ENCODE data around the gene NXN.
"Not testable (repeated sequence)": the region's sequence is repeated elsewhere in the genome, so short reads cannot be mapped to it uniquely, and the experiment has no call there.

NXN gene

GRCh38 chr17:880443-881269 is 98.9 kb downstream of the NXN start:
- peaks cover 0 to 15% of the 10 kb centered on the region in 2 donors for H3K4me1 ChIP-seq (ENCODE audit: control insufficient read depth in 2 of 2, insufficient read depth in 2 of 2, low read length in 2 of 2)
- no peak overlapping the region for H3K9ac ChIP-seq (ENCODE audit: low read depth in 1 of 2, low read length in 2 of 2)
- no peaks in the 10 kb centered on the region for H3K9me3 ChIP-seq (ENCODE audit: control insufficient read depth in 2 of 2, low read length in 2 of 2)
- H3K27ac ChIP-seq (ENCODE audit: low read depth in 2 of 2, low read length in 2 of 2): peak overlapping the region; percentile 19 to 27
- H3K4me3 ChIP-seq (ENCODE audit: low read length in 2 of 2): no peak overlapping the region
- H3K36me3 ChIP-seq (ENCODE audit: control insufficient read depth in 2 of 2, insufficient read depth in 2 of 2, low read length in 2 of 2): no peaks in the 10 kb centered on the region
- no peaks in the 10 kb centered on the region for H3K27me3 ChIP-seq (ENCODE audit: control insufficient read depth in 2 of 2, insufficient read depth in 2 of 2, low read length in 2 of 2)

- H3K4me1 ChIP-seq (ENCODE audit: control insufficient read depth in 2 of 2, insufficient read depth in 2 of 2, low read length in 2 of 2): peaks cover 0 to 15% of the 10 kb centered on the region in 2 donors
- H3K36me3 ChIP-seq (ENCODE audit: control insufficient read depth in 2 of 2, insufficient read depth in 2 of 2, low read length in 2 of 2): no peaks in the 10 kb centered on the region
- no peak overlapping the region for H3K9ac ChIP-seq (ENCODE audit: low read depth in 1 of 2, low read length in 2 of 2)
- peak overlapping the region; percentile 19 to 27 for H3K27ac ChIP-seq (ENCODE audit: low read depth in 2 of 2, low read length in 2 of 2)
- H3K4me3 ChIP-seq (ENCODE audit: low read length in 2 of 2): no peak overlapping the region
- no peaks in the 10 kb centered on the region for H3K9me3 ChIP-seq (ENCODE audit: control insufficient read depth in 2 of 2, low read length in 2 of 2)
- H3K27me3 ChIP-seq (ENCODE audit: control insufficient read depth in 2 of 2, insufficient read depth in 2 of 2, low read length in 2 of 2): no peaks in the 10 kb centered on the region
Observed at GRCh38 chr17:879546-880442, 99.8 kb downstream of the NXN start.

- Histone ChIP-seq H3K27me3 (ENCODE audit: control insufficient read depth in 2 of 2, insufficient read depth in 2 of 2, low read length in 2 of 2) (no peaks in the 10 kb centered on the region), H3K27ac (ENCODE audit: low read depth in 2 of 2, low read length in 2 of 2) (no peak overlapping the region), H3K36me3 (ENCODE audit: control insufficient read depth in 2 of 2, insufficient read depth in 2 of 2, low read length in 2 of 2) (no peaks in the 10 kb centered on the region), H3K4me1 (ENCODE audit: control insufficient read depth in 2 of 2, insufficient read depth in 2 of 2, low read length in 2 of 2) (peaks cover 0 to 15% of the 10 kb centered on the region in 2 donors), H3K4me3 (ENCODE audit: low read length in 2 of 2) (no peak overlapping the region), H3K9ac (ENCODE audit: low read depth in 1 of 2, low read length in 2 of 2) (no peak overlapping the region), H3K9me3 (ENCODE audit: control insufficient read depth in 2 of 2, low read length in 2 of 2) (no peaks in the 10 kb centered on the region)
Observed at GRCh38 chr17:877630-878029, 101.9 kb downstream of the NXN start.

- Histone ChIP-seq H3K4me3 (ENCODE audit: low read length in 2 of 2) (no peak overlapping the region), H3K27me3 (ENCODE audit: control insufficient read depth in 2 of 2, insufficient read depth in 2 of 2, low read length in 2 of 2) (no peaks in the 10 kb centered on the region), H3K9ac (ENCODE audit: low read depth in 1 of 2, low read length in 2 of 2) (no peak overlapping the region), H3K36me3 (ENCODE audit: control insufficient read depth in 2 of 2, insufficient read depth in 2 of 2, low read length in 2 of 2) (no peaks in the 10 kb centered on the region), H3K27ac (ENCODE audit: low read depth in 2 of 2, low read length in 2 of 2) (no peak overlapping the region), H3K4me1 (ENCODE audit: control insufficient read depth in 2 of 2, insufficient read depth in 2 of 2, low read length in 2 of 2) (peaks cover 0 to 15% of the 10 kb centered on the region in 2 donors), H3K9me3 (ENCODE audit: control insufficient read depth in 2 of 2, low read length in 2 of 2) (no peaks in the 10 kb centered on the region)
Observed at GRCh38 chr17:876272-876671, 103.3 kb downstream of the NXN start.

- H3K27ac ChIP-seq (ENCODE audit: low read depth in 2 of 2, low read length in 2 of 2): not testable (repeated sequence)
Observed at GRCh38 chr17:874590-874989, 105.0 kb downstream of the NXN start.

GRCh38 chr17:872855-873254 is 106.7 kb downstream of the NXN start:
- H3K4me1 ChIP-seq (ENCODE audit: control insufficient read depth in 2 of 2, insufficient read depth in 2 of 2, low read length in 2 of 2): peaks cover 2 to 3% of the 10 kb centered on the region in 2 donors
- H3K27me3 ChIP-seq (ENCODE audit: control insufficient read depth in 2 of 2, insufficient read depth in 2 of 2, low read length in 2 of 2): no peaks in the 10 kb centered on the region
- no peak overlapping the region for H3K9ac ChIP-seq (ENCODE audit: low read depth in 1 of 2, low read length in 2 of 2)
- no peak overlapping the region for H3K27ac ChIP-seq (ENCODE audit: low read depth in 2 of 2, low read length in 2 of 2)
- no peaks in the 10 kb centered on the region for H3K9me3 ChIP-seq (ENCODE audit: control insufficient read depth in 2 of 2, low read length in 2 of 2)
- H3K36me3 ChIP-seq (ENCODE audit: control insufficient read depth in 2 of 2, insufficient read depth in 2 of 2, low read length in 2 of 2): no peaks in the 10 kb centered on the region
- H3K4me3 ChIP-seq (ENCODE audit: low read length in 2 of 2): no peak overlapping the region

More at GRCh38 chr17:874590-874989, 105.0 kb downstream of the NXN start:
- H3K4me3 ChIP-seq (ENCODE audit: low read length in 2 of 2); H3K9me3 ChIP-seq (ENCODE audit: control insufficient read depth in 2 of 2, low read length in 2 of 2); H3K4me1 ChIP-seq (ENCODE audit: control insufficient read depth in 2 of 2, insufficient read depth in 2 of 2, low read length in 2 of 2); H3K36me3 ChIP-seq (ENCODE audit: control insufficient read depth in 2 of 2, insufficient read depth in 2 of 2, low read length in 2 of 2); H3K27me3 ChIP-seq (ENCODE audit: control insufficient read depth in 2 of 2, insufficient read depth in 2 of 2, low read length in 2 of 2); H3K9ac ChIP-seq (ENCODE audit: low read depth in 1 of 2, low read length in 2 of 2): not testable (repeated sequence)

GRCh38 chr17:871751-872519 is 107.6 kb downstream of the NXN start:
- no peak overlapping the region for H3K4me3 ChIP-seq (ENCODE audit: low read length in 2 of 2)
- peaks cover 2 to 3% of the 10 kb centered on the region in 2 donors for H3K4me1 ChIP-seq (ENCODE audit: control insufficient read depth in 2 of 2, insufficient read depth in 2 of 2, low read length in 2 of 2)
- no peaks in the 10 kb centered on the region for H3K36me3 ChIP-seq (ENCODE audit: control insufficient read depth in 2 of 2, insufficient read depth in 2 of 2, low read length in 2 of 2)
- H3K9ac ChIP-seq (ENCODE audit: low read depth in 1 of 2, low read length in 2 of 2): no peak overlapping the region
- H3K27ac ChIP-seq (ENCODE audit: low read depth in 2 of 2, low read length in 2 of 2): no peak overlapping the region
- H3K27me3 ChIP-seq (ENCODE audit: control insufficient read depth in 2 of 2, insufficient read depth in 2 of 2, low read length in 2 of 2): no peaks in the 10 kb centered on the region
- no peaks in the 10 kb centered on the region for H3K9me3 ChIP-seq (ENCODE audit: control insufficient read depth in 2 of 2, low read length in 2 of 2)

- Histone ChIP-seq H3K36me3 (ENCODE audit: control insufficient read depth in 2 of 2, insufficient read depth in 2 of 2, low read length in 2 of 2) (no peaks in the 10 kb centered on the region), H3K9ac (ENCODE audit: low read depth in 1 of 2, low read length in 2 of 2) (no peak overlapping the region), H3K4me3 (ENCODE audit: low read length in 2 of 2) (no peak overlapping the region)
Observed at GRCh38 chr17:869567-870525, 109.7 kb downstream of the NXN start.

GRCh38 chr17:869086-869485 is 110.5 kb downstream of the NXN start:
- H3K4me3 ChIP-seq (ENCODE audit: low read length in 2 of 2): no peak overlapping the region
- no peaks in the 10 kb centered on the region for H3K36me3 ChIP-seq (ENCODE audit: control insufficient read depth in 2 of 2, insufficient read depth in 2 of 2, low read length in 2 of 2)
- H3K27me3 ChIP-seq (ENCODE audit: control insufficient read depth in 2 of 2, insufficient read depth in 2 of 2, low read length in 2 of 2): no peaks in the 10 kb centered on the region
- H3K9ac ChIP-seq (ENCODE audit: low read depth in 1 of 2, low read length in 2 of 2): no peak overlapping the region
- no peaks in the 10 kb centered on the region for H3K9me3 ChIP-seq (ENCODE audit: control insufficient read depth in 2 of 2, low read length in 2 of 2)
- H3K4me1 ChIP-seq (ENCODE audit: control insufficient read depth in 2 of 2, insufficient read depth in 2 of 2, low read length in 2 of 2): peaks cover 2 to 3% of the 10 kb centered on the region in 2 donors
- peak overlapping the region; percentile 34 to 74 for H3K27ac ChIP-seq (ENCODE audit: low read depth in 2 of 2, low read length in 2 of 2)

More at GRCh38 chr17:869567-870525, 109.7 kb downstream of the NXN start:
- Histone ChIP-seq H3K4me1 (ENCODE audit: control insufficient read depth in 2 of 2, insufficient read depth in 2 of 2, low read length in 2 of 2) (peaks cover 2 to 3% of the 10 kb centered on the region in 2 donors), H3K27me3 (ENCODE audit: control insufficient read depth in 2 of 2, insufficient read depth in 2 of 2, low read length in 2 of 2) (no peaks in the 10 kb centered on the region), H3K9me3 (ENCODE audit: control insufficient read depth in 2 of 2, low read length in 2 of 2) (no peaks in the 10 kb centered on the region), H3K27ac (ENCODE audit: low read depth in 2 of 2, low read length in 2 of 2) (peak overlapping the region; percentile 34 to 74)

Measured in mucosa of rectum (tissue), 2 donors.